Forelimb muscle (tissue), 1 donor: ENCODE results near the gene ENKD1. TPM values are rescaled to one million over a fixed set of nuclear protein-coding genes. Genes with fewer than 3 reads are reported as not detected.
A peak's percentile ranks its signal among the peaks of the same experiment; 100 is the strongest.

Experiments used
- DNase-seq: peaks from one replicate; pipeline ENCODE4 v3.0.0-alpha.2; 2013; ENCODE audit warnings: low read depth
- polyA plus RNA-seq: library from polyadenylated mRNA; unstranded; fragments of 120-200 nt; gene quantifications from one replicate; pipeline ENCODE4 v1.2.1, GENCODE V29; 2013; ENCODE audit not compliant: insufficient read length

Gene ENKD1
- polyA plus RNA-seq, 1 donor, result 7.6 TPM

- no peak for DNase-seq
Observed at GRCh38 chr16:67679935-67680897, 13.7 kb upstream of the ENKD1 start.

- no peak for DNase-seq
Observed at GRCh38 chr16:67678354-67679023, 11.9 kb upstream of the ENKD1 start.

GRCh38 chr16:67677712-67678111 is 11.2 kb upstream of the ENKD1 start:
- DNase-seq, result no peak

- no peak for DNase-seq
Observed at GRCh38 chr16:67676939-67677338, 10.4 kb upstream of the ENKD1 start.

GRCh38 chr16:67676516-67676915 is 10.0 kb upstream of the ENKD1 start:
- DNase-seq, result no peak

- no peak for DNase-seq
Observed at GRCh38 chr16:67675999-67676398, 9.4 kb upstream of the ENKD1 start.

GRCh38 chr16:67675579-67675935 is 9.0 kb upstream of the ENKD1 start:
- DNase-seq, result no peak

GRCh38 chr16:67674851-67675578 is 8.5 kb upstream of the ENKD1 start:
- DNase-seq, result no peak

GRCh38 chr16:67673712-67674580 is 7.4 kb upstream of the ENKD1 start:
- no peak for DNase-seq

GRCh38 chr16:67672739-67673662 is 6.5 kb upstream of the ENKD1 start:
- DNase-seq, result no peak

- DNase-seq, result no peak
Observed at GRCh38 chr16:67672306-67672705, 5.8 kb upstream of the ENKD1 start.

- no peak for DNase-seq
Observed at GRCh38 chr16:67669499-67670101, 3.0 kb upstream of the ENKD1 start.

- DNase-seq, result no peak
Observed at GRCh38 chr16:67668495-67669157, 2.1 kb upstream of the ENKD1 start.

GRCh38 chr16:67667817-67668494 is 1.4 kb upstream of the ENKD1 start:
- DNase-seq, result peak; percentile 52

- no peak for DNase-seq
Observed at GRCh38 chr16:67667453-67667816, 885 bp upstream of the ENKD1 start.

GRCh38 chr16:67666032-67666551 is 458 bp downstream of the ENKD1 start:
- DNase-seq, result no peak

- DNase-seq, result no peak
Observed at GRCh38 chr16:67665598-67665997, 952 bp downstream of the ENKD1 start.

GRCh38 chr16:67664871-67665270 is 1.7 kb downstream of the ENKD1 start:
- DNase-seq, result no peak

- no peak for DNase-seq
Observed at GRCh38 chr16:67664258-67664657, 2.3 kb downstream of the ENKD1 start.
